Measurements from ENCODE around the gene OR4E2.
"Not testable (repeated sequence)": the region's sequence is repeated elsewhere in the genome, so short reads cannot be mapped to it uniquely, and the experiment has no call there.

OR4E2 gene, protein sequence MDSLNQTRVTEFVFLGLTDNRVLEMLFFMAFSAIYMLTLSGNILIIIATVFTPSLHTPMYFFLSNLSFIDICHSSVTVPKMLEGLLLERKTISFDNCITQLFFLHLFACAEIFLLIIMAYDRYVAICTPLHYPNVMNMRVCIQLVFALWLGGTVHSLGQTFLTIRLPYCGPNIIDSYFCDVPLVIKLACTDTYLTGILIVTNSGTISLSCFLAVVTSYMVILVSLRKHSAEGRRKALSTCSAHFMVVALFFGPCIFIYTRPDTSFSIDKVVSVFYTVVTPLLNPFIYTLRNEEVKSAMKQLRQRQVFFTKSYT

DNA sequence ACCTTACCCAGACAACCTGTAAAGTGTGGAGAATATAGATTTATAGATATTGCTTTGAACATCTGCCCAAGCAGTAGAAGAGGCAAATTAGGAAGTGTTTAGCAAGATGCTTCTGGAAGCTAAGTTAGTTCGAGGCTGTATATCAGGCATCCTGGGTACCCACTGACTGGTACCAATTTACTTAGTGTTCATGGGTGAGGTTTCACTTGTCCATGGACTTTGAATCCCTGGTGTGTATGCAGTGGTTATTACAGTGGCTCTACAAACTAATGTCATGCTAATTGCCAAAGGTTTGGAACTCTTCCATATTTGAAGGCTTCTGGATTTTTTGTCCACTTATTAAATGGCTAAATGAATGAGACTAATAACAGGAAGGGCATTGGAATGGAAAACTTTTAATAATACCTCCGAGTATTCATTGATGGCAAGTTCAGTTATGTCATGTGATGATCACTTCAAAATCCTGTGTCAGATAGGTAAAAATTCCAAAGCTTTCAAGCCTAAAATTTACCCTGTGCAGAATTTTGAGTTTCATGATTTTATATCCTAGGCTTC lies at the start of gene OR4E2:
Gene OR4E2, plus strand, starts transcription at position 505 of the 555 bp plus-strand sequence. CDS start 11,248 bp downstream, outside the sequence.
- no peak for DNase-seq

DNA sequence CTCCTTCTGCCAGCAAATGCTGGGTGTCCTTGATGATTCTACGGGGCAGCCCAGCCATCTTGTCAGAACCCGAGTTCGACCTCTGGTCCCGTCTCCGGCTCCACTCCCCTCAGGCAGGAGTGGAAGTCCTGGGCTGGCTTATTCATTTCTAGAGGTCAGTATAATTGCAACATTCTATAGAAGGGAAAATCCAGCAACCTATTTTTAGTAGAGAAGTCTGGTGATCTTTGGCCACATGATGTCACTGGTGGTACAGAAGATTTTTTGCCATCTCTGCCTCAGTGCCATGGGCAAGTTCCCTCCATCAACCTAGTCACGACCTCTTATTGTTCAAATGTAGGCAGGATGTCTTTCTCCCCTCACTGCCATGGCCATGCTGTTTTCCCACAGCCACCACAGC lies 41.3 kb upstream of the OR4E2 start:
- no peak for DNase-seq

DNA sequence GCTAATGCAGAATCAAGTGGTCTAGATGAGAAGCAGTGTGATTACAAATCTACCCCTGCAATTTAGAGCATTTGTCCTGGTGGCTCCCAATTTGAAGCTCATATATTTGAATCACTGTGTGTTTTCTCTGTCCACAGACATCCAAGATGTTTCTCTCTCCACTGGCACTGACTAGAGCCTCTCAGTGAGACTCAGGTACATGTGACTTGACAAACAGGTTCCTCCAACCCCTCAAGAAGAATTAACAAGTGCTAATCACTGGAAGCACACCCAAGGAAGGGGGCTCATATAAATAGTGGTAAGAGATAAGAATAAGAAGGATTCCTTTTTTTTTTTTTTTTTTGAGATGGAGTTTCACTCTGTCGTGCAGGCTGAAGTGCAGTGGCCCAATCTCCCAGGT lies 39.4 kb upstream of the OR4E2 start:
- DNase-seq, result no peak

DNA sequence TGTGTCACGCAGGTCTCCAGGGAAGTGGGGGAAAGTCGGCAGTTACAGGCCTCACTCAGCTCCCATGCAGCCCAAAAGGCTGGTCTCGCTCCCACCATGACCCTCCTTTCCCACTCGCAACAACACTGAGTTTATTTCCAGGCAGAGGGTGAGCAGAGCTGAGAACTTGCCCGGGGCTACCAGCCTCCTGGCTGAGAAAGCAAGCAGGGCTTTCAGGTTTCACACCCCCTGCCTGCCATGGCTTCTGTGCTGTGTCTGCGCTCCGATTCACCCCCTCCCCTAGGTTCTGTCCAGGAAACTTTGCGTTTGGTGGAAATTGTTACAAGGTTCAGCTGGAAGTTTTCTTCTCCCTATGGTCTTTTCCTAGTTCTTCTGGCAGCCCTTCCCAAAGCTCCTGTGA lies 36.0 kb upstream of the OR4E2 start:
- DNase-seq, result no peak

DNA sequence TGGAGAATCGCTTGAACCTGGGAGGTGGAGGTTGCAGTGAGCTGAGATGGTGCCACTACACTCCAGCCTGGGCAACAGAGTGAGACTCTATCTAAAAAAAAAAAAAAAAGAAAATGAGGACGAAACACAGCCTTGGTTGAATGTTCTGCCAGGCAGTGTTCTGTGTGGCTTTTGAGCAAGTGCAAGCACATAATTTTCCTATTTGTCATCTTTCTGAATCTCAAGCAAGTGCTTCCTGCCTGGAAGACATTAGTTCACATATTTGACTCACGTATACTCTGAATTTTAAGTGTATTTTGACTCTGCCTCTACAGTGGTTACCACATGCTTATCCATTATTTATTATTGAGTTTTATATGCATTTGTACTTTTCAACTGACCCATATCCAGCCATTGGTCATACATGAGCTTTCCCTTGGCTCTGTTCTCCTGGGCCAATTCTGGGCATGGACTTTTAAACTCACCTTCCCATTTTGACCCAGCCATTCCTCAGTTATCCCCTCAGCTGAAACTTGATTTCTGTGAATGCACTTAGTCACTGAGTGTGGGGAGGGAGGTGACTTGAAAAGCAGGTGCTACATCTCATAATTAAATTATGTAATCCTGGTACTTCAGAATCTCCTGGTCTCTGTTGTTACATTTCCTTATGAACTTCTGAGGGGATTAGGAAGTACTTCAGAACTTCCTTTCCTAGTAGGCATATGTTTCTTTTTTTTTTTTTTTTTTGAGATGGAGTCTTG lies 27.0 kb upstream of the OR4E2 start:
- DNase-seq, result no peak

DNA sequence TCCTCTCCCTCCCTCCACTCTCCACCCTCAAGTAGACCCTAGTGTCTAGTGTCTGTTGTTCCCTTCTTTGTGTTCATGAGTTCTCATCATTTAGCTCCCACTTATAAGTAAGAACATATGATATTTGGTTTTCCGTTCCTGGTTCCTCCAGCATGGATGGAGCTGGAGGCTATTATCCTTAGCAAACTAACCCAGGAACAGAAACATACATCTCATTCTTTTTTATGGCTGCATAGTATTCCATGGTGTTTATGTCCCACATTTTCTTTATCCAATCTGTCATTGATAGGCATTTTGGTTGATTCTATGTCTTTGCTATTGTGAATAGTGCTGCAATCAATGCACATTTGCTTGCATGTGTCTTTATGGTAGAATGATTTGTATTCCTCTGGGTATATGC lies 23.1 kb upstream of the OR4E2 start:
- not testable (repeated sequence) for DNase-seq

DNA sequence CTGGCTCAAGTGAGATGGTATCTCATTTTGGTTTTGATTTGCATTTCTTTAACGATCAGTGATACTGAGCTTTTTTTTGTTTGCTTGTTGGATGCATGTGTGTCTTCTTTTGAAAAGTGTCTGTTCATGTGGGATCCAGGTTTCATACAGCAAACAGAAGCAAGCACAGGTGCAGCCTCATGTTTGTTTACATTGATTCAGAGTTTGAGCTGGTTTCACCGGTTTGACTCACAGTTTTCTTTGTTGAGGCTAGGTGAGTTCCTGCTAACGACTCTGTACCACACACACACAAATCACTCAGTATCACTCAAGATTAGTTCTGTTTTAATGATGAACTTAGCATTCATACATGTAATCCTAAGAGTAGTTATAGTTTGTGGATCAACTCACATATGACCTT lies 22.6 kb upstream of the OR4E2 start:
- no peak for DNase-seq

DNA sequence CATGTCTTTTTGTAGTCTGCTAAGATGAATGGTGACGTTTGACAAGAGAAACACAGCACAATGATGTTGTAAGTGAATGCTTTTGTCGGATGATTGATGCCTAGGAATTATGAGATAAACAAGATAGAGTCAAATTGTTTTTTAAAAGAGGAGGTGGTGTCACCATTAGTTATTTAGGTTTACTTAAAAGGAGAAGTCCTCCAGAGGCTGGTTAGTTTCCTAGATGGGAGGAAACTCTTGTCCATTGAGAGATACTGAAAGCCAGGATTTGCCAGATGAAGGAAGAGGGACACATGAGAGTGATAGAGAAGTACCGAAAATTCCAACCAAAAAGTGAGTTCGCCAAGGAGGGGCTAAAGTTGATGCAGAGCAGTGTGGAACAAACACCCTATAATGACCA lies 18.8 kb upstream of the OR4E2 start, which contains the start of gene OR10G2:
Gene OR10G2, minus strand, starts transcription at position 101 of the 400 bp plus-strand sequence. Its CDS starts 98 bp downstream, at position 3.
- DNase-seq, result no peak

DNA sequence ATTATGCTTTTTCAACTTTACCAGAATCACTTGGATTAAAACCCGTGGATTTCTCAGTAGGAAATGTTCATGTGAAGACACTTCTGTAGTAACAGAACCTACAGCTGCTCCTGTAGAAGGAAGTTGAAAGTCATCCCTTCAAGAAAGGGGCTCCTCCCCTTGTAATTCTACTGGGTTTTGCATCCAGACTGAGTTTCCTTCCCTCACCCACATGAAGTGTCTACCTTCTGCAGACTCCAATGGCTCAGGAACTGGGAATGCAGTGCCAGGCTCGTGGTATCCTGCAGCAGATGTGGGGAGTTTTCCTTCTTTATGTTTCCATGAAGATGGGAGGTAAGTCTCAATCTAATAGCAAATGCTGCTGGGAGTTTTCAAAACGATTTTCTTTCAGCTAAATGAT lies 11.0 kb upstream of the OR4E2 start:
- DNase-seq, result no peak

DNA sequence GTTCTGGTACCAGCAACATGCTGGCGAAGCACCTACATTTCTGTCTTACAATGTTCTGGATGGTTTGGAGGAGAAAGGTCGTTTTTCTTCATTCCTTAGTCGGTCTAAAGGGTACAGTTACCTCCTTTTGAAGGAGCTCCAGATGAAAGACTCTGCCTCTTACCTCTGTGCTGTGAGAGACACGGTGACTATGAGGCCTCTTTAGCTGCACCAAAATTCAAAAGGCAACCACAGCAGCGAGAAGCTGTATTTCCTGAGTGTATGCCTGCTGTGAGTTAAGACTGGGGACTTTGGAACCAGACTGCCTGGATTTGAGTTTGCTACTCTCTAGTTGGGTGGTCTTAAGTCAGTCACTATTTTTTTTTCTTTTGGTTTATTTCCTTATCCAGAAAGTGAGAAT lies 10.2 kb upstream of the OR4E2 start:
- DNase-seq, result no peak

DNA sequence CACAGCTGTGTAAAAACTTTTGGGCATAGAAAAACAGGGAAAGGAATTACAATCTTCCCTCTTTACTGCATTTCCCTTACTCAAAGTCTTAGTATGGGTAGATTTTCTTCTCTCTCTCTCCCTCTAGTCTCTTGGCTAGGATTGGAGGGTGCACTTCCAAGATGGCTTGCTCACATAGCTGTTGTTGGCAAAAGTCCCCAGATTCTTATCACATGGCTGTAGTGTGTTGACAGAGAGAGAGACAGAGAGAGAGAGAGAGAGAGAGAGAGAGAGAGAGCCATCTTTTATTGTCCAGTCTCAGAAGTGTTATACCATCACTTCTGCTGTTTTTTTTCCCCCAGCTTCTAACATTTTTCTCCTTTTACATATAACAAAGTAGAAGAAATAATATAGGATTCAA lies 6.3 kb upstream of the OR4E2 start:
- DNase-seq, result no peak

DNA sequence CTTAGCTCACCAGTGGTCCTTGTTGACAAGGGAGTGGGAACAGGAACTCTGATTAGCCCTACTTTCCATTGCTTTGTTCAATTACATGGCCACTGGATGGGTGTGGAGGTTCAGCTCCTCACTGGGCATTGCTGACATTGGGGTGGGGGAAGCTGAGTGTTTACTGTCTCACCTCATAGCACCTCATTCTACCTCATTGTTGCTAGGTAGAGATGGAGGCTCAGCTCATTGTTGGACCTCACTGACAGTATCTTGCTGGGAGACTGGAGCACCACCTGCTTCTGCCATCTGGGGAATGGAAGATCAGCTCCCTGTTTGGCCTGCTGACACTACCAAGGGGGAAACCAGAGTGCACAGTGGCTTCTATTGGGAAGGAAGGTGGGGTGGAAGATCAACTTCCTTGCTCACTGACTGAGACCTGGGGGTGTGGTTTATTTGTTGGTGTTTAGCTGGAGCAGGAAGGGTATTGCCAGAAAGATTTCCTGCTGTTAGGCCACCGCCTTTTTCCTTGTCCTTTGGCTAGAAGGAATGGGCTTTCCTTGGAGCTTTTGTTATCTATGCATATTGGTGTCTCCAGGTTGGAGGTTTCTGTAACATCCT lies 1.3 kb upstream of the OR4E2 start:
- no peak for DNase-seq

DNA sequence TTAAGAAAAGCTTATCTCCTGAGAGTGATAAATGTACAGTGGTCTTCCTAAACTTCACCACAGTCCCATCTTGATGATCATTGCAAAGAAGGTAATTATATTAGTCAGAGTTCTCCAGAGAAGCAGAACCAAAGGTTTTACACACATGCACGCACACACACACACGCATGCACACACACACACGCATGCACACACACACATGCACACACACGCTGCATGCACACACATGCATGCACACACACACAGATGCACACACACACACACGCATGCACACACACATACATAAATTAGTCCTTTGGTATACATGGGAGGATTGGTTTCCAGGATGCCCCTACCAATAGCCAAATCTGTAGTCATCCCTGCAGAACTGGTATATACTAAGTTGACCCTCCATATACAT lies 580 bp downstream of the OR4E2 start:
- DNase-seq, result no peak

DNA sequence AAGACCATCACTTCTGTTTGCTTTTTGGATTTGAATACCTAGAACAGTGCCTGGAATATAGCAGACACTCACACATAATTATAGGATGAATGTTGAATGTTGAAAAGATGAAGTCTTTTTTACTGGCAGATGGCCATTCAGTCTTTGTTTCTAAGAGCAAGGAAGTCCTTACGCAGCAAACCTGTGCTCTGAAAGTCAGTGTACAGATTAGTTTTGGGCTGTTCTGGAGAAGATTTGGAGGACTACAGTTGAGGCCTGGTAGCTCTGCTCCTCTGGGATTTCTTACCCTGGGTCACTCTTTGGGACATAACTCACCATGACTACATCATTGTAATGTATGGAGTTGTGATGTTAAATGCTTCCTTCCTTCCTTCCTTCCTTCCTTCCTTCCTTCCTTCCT lies 3.3 kb downstream of the OR4E2 start:
- no peak for DNase-seq

DNA sequence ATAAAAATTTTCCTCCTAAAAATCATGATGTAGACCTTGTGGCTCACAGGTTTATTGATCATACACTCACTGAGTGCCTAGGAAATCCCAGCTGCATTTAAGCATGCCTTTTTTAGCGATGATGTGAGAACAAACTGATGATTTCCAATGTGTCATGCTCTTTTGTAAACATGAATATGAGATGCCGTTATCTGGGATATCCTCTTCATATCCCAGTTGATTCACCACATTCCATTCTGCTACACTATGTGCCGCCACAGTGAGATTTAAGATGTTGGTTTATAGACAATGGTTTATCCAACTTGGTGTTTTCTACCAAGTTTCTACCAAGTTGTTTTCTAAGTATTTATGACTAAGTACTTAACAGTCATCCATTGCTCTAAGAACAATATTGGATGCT lies 14.7 kb downstream of the OR4E2 start:
- no peak for DNase-seq

DNA sequence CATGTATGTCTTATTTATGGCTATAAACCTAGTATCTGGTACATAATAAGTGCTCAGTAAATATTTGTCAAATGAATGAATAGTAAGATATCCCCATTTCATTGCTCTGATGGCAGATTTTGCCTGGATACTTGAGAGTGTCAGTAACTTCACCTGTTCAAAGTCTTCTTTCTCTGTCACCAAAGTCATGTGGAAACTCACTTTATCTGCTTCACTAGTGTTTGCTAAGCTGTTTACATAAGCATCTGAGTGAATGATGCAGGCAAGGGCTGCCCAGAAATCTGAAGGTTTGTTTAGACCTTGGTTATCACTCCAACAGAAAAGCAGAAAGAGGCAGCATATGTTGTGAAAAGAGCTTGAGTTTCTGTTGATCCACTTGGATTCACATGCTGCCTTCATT lies 15.6 kb downstream of the OR4E2 start:
- no peak for DNase-seq

DNA sequence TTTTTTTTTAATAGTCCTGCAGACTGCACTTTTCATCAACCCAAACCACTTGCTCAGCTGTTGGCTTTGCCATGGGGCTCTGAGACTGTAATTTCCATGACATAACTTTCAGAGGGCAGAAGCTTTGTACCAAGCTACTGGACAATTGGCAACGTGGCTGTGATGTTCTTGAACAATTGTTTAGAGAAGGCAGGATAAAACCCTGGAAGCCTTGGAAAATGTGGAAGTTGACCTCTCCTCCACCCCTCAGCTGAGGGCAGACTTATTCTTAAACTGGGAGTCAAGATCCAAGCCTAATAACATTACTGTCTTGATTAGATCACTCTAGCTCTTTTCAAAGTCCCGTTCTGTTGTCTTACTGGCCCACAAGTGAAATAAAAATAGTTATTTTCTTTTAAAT lies 17.7 kb downstream of the OR4E2 start:
- DNase-seq, result no peak

DNA sequence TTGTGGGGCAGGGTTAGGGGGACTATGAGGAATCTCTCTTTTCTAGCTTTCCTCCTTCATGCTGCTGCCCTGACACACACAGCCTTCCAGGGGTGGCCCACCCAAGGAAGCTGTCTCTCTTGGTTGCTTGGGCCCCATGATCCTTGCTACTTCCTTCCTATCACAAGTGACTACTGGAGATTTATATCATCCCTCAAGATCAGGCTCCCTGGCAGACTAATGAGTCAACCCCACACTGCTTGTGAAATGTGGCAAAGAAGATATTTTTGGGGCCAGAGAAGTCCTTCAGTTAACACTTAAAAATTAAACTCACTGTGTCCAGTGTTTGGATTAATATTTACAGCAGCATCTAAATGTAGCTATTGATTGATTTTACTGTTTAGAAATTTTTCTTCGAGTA lies 18.5 kb downstream of the OR4E2 start:
- DNase-seq, result no peak

DNA sequence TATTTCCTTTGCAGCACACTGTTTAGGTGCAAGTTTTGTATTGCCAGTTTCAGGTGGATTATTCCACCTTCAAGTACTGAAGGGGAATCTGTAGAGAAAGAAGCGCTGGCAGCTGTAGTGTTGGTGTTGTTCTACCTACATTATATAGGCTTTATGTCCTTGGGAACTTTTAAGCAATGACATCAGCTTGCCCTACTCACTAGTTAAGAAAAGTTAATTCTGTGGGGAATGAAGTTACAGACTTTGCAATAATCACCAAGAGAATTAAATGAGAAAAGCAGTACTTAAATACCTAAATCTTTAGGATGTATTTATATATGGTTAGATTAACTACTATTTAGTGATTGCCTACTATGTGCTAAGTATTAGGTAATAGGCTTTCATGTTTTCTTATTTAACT lies 20.1 kb downstream of the OR4E2 start, which contains the start of gene OR4E1:
Gene OR4E1, minus strand, starts transcription at position 101 of the 400 bp plus-strand sequence. CDS start 2,883 bp downstream, outside the sequence.
- DNase-seq, result no peak

DNA sequence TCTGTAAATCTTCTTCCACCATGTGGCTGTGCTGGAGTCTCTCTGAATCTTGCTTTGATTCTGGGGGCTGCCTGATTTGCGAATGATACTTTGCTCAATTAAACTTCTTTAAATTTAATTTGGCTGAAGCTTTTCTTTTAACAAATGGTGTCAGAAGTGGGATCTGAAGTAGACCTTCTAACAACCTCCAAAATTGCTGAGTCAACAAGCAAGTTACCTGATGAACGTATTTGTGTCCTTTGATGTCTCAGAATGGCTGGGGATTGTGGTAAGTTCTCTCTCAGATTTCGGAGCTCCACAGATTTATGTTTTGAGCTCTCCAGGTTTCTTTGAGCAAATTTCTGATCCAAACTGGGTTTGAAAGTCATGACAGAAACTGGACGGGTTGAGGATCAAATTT lies 21.9 kb downstream of the OR4E2 start:
- DNase-seq, result no peak

DNA sequence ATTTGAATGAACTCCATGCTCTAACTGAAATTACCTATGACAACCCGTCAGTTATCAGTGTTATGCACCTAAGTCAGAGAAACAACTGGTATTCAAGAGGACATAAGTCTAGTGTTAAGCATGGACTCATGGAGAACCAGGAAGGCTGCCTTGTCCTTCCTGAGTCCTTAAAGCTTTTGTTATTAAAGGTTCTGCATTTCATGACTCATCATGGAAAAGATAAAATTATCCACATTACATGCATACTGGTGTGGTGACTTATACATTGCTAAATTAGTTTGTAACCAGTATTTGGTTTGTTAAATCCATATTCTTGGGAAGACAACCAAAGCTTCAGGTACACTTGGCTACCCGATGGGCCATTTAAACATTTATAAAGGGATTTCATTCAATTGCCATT lies 26.4 kb downstream of the OR4E2 start:
- DNase-seq, result no peak

DNA sequence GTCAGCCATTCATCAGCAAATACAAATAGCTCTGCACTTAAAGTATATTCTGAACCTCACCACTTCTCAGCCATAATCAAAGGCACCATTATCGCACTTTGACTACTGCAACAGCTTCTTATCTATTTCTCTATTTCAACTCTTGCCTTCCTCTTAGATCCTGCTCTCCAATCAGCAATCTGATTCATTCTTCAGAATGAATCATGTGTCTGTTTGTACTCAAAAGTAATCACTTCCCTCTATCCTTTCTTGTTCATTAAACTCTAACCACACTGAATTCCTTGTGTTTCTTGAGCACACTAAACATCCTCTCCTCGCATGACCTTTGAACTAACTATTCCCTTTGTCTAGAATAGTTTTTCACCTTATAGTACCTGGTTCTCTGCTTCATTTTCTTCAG lies 32.8 kb downstream of the OR4E2 start:
- DNase-seq, result no peak

DNA sequence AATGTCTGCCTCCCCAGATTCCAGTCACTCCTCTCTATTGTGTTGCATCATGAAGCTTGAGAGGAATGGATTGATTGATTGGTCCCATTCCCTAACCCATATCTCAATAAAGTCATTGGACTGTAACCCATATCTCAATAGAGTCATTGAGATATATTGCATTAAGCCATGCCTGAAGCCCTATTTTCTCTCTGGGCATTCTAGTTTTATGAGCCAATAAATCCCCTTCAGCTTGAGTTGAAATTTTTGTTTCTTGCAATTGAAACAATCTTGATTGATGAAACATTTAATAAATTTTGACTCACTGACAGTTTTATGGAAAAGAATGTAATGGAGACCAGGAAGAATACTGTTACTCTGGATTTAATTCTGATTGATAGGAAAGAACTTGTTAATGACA lies 40.8 kb downstream of the OR4E2 start:
- peak; percentile 18 for DNase-seq

DNA sequence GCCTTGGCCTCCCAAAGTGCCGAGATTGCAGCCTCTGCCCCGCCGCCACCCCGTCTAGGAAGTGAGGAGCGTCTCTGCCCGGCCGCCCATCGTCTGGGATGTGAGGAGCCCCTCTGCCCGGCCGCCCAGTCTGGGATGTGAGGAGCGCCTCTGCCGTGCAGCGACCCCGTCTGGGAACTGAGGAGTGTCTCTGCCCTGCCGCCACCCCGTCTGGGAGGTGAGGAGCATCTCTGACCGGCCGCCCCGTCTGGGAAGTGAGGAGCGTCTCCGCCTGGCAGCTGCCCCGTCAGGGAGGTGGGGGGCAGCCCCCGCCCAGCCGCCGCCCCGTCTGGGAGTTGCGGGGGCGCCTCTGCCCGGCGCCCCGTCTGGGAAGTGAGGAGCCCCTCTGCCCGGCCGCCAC lies 44.0 kb downstream of the OR4E2 start:
- not testable (repeated sequence) for DNase-seq
